Measurements from ENCODE around the gene ACBD6.

The ACBD6 gene

GRCh38 chr1:180295999-180296398, 206.4 kb downstream of the ACBD6 start:
- H3K9me3 ChIP-seq (ENCODE audit: low read length), result no peaks in the 10 kb centered on the region
- H2AFZ ChIP-seq (ENCODE audit: low read depth, low read length), result no peak overlapping the region
- no peaks in the 10 kb centered on the region for H3K27me3 ChIP-seq (ENCODE audit: insufficient read depth, low read length)
- no peaks in the 10 kb centered on the region for H3K4me1 ChIP-seq (ENCODE audit: insufficient read depth, low read length)
- H3K4me3 ChIP-seq (ENCODE audit: low read length), result no peak overlapping the region
- no peaks in the 10 kb centered on the region for H3K36me3 ChIP-seq (ENCODE audit: insufficient read depth, low read length)

- H2AFZ ChIP-seq (ENCODE audit: low read depth, low read length), result no peak overlapping the region
- no peak overlapping the region for H3K4me3 ChIP-seq (ENCODE audit: low read length)
- no peaks in the 10 kb centered on the region for H3K4me1 ChIP-seq (ENCODE audit: insufficient read depth, low read length)
- H3K9me3 ChIP-seq (ENCODE audit: low read length), result no peaks in the 10 kb centered on the region
- no peaks in the 10 kb centered on the region for H3K27me3 ChIP-seq (ENCODE audit: insufficient read depth, low read length)
- no peaks in the 10 kb centered on the region for H3K36me3 ChIP-seq (ENCODE audit: insufficient read depth, low read length)
These were observed 207.7 kb downstream of the ACBD6 start for GRCh38 chr1:180294711-180295110.

DNA sequence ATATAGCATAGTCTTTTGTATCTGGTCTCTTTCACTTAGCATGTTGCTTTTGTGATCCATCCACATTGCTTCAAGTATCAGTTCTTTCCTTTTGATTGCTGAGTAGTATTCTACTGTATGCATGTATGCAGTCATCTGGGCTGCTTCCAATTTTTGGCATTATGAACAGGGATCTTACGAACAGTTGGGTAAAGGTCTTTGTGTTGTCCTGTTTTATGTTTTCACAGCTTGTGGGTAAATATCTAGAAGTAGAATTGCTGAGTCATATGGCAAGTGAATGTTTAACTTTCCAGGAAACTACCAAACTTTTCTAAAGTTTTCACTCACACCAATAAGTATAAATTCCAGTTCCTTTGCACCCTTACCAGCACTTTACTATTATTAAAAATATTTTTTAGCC, 211.4 kb downstream of the ACBD6 start:
- no peak overlapping the region for H3K4me3 ChIP-seq (ENCODE audit: low read length)
- H3K27me3 ChIP-seq (ENCODE audit: insufficient read depth, low read length), result no peaks in the 10 kb centered on the region
- H2AFZ ChIP-seq (ENCODE audit: low read depth, low read length), result no peak overlapping the region
- H3K36me3 ChIP-seq (ENCODE audit: insufficient read depth, low read length), result peaks cover 8% of the 10 kb centered on the region
- no peaks in the 10 kb centered on the region for H3K9me3 ChIP-seq (ENCODE audit: low read length)
- H3K4me1 ChIP-seq (ENCODE audit: insufficient read depth, low read length), result no peaks in the 10 kb centered on the region

- H3K36me3 ChIP-seq (ENCODE audit: insufficient read depth, low read length), result peaks cover 8% of the 10 kb centered on the region
- H2AFZ ChIP-seq (ENCODE audit: low read depth, low read length), result no peak overlapping the region
- H3K4me1 ChIP-seq (ENCODE audit: insufficient read depth, low read length), result no peaks in the 10 kb centered on the region
- H3K4me3 ChIP-seq (ENCODE audit: low read length), result no peak overlapping the region
- H3K9me3 ChIP-seq (ENCODE audit: low read length), result no peaks in the 10 kb centered on the region
- no peaks in the 10 kb centered on the region for H3K27me3 ChIP-seq (ENCODE audit: insufficient read depth, low read length)
These were observed 211.9 kb downstream of the ACBD6 start for GRCh38 chr1:180290265-180291001.

DNA sequence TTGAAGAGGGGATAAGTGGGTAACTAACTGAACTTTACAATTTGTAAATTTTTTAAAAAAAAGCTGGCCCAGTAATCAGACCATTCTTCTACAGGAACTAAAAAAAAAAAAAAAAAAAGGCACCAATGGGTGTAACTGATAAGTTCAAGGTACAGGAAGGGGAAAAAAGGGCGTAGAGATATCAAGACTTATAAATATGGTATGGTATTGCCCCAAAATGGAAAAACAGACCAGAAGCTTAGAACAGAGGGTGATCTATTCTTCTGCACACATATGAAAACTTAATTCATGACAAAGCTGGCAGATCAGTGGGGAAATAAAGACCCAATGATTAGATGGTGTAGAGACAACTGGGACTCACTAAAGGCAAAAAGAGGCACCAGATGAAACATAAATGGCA, 213.4 kb downstream of the ACBD6 start:
- H3K4me3 ChIP-seq (ENCODE audit: low read length), result no peak overlapping the region
- H3K4me1 ChIP-seq (ENCODE audit: insufficient read depth, low read length), result no peaks in the 10 kb centered on the region
- no peak overlapping the region for H2AFZ ChIP-seq (ENCODE audit: low read depth, low read length)
- H3K9me3 ChIP-seq (ENCODE audit: low read length), result no peaks in the 10 kb centered on the region
- H3K27me3 ChIP-seq (ENCODE audit: insufficient read depth, low read length), result no peaks in the 10 kb centered on the region
- H3K36me3 ChIP-seq (ENCODE audit: insufficient read depth, low read length), result peaks cover 13% of the 10 kb centered on the region

- no peaks in the 10 kb centered on the region for H3K27me3 ChIP-seq (ENCODE audit: insufficient read depth, low read length)
- H3K4me1 ChIP-seq (ENCODE audit: insufficient read depth, low read length), result no peaks in the 10 kb centered on the region
- H2AFZ ChIP-seq (ENCODE audit: low read depth, low read length), result no peak overlapping the region
- no peak overlapping the region for H3K4me3 ChIP-seq (ENCODE audit: low read length)
- H3K36me3 ChIP-seq (ENCODE audit: insufficient read depth, low read length), result peaks cover 17% of the 10 kb centered on the region
- no peaks in the 10 kb centered on the region for H3K9me3 ChIP-seq (ENCODE audit: low read length)
These were observed 214.2 kb downstream of the ACBD6 start for GRCh38 chr1:180287988-180288705.

DNA sequence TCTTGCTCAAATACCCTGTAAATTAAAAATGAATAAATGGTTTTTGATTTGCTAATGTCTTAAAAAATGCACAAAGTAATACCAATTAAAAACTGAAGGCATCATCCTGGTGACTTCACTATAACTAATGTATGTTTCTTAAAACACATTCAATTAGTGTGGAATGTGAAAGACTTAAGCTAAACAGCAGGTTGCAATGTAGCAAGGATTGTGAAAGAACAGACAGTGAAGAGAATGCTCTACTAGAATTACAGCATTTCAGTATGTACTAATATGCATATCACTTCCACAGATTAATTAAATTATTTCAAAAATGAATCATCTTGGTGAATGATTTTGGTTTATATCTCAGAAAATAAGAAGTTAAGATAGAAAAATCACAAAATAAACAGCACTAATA, 216.0 kb downstream of the ACBD6 start:
- H3K4me1 ChIP-seq (ENCODE audit: insufficient read depth, low read length), result no peaks in the 10 kb centered on the region
- H3K36me3 ChIP-seq (ENCODE audit: insufficient read depth, low read length), result peaks cover 17% of the 10 kb centered on the region
- no peaks in the 10 kb centered on the region for H3K9me3 ChIP-seq (ENCODE audit: low read length)
- H2AFZ ChIP-seq (ENCODE audit: low read depth, low read length), result no peak overlapping the region
- no peaks in the 10 kb centered on the region for H3K27me3 ChIP-seq (ENCODE audit: insufficient read depth, low read length)
- no peak overlapping the region for H3K4me3 ChIP-seq (ENCODE audit: low read length)

GRCh38 chr1:180283098-180283497, 219.3 kb downstream of the ACBD6 start:
- Histone ChIP-seq H3K4me3 (ENCODE audit: low read length) (no peak overlapping the region), H3K36me3 (ENCODE audit: insufficient read depth, low read length) (peaks cover 21% of the 10 kb centered on the region), H3K9me3 (ENCODE audit: low read length) (no peaks in the 10 kb centered on the region), H3K27me3 (ENCODE audit: insufficient read depth, low read length) (no peaks in the 10 kb centered on the region), H3K4me1 (ENCODE audit: insufficient read depth, low read length) (no peaks in the 10 kb centered on the region), H2AFZ (ENCODE audit: low read depth, low read length) (no peak overlapping the region)

- Histone ChIP-seq H2AFZ (ENCODE audit: low read depth, low read length) (no peak overlapping the region), H3K36me3 (ENCODE audit: insufficient read depth, low read length) (peaks cover 21% of the 10 kb centered on the region), H3K4me3 (ENCODE audit: low read length) (no peak overlapping the region), H3K4me1 (ENCODE audit: insufficient read depth, low read length) (no peaks in the 10 kb centered on the region), H3K9me3 (ENCODE audit: low read length) (no peaks in the 10 kb centered on the region), H3K27me3 (ENCODE audit: insufficient read depth, low read length) (no peaks in the 10 kb centered on the region)
These were observed 219.9 kb downstream of the ACBD6 start for GRCh38 chr1:180282401-180283044.

- H2AFZ ChIP-seq (ENCODE audit: low read depth, low read length), result no peak overlapping the region
- no peaks in the 10 kb centered on the region for H3K9me3 ChIP-seq (ENCODE audit: low read length)
- H3K27me3 ChIP-seq (ENCODE audit: insufficient read depth, low read length), result no peaks in the 10 kb centered on the region
- peaks cover 24% of the 10 kb centered on the region for H3K36me3 ChIP-seq (ENCODE audit: insufficient read depth, low read length)
- no peaks in the 10 kb centered on the region for H3K4me1 ChIP-seq (ENCODE audit: insufficient read depth, low read length)
- H3K4me3 ChIP-seq (ENCODE audit: low read length), result no peak overlapping the region
These were observed 220.9 kb downstream of the ACBD6 start for GRCh38 chr1:180281490-180281889.

DNA sequence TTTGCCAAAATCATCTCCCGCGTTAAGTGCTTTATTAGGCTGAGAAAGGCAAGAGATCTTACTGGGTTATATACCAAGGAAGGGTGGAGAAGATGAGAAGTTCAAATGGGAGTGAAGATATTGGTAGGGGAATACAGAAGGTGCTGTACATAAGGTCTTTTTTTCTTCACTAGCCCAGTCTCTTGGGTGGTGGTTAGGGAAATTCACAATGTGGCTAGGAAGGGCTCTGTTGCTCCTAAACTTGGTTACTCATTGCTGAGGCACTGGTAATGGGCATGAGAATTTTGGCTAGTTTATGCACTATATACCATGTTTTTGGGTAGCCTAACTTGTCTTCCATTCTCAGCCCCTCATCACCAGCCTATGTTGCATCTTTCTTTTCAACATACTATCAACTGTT, 221.8 kb downstream of the ACBD6 start:
- Histone ChIP-seq H3K9me3 (ENCODE audit: low read length) (peaks cover 3% of the 10 kb centered on the region), H2AFZ (ENCODE audit: low read depth, low read length) (no peak overlapping the region), H3K4me3 (ENCODE audit: low read length) (no peak overlapping the region), H3K27me3 (ENCODE audit: insufficient read depth, low read length) (no peaks in the 10 kb centered on the region), H3K36me3 (ENCODE audit: insufficient read depth, low read length) (peaks cover 23% of the 10 kb centered on the region), H3K4me1 (ENCODE audit: insufficient read depth, low read length) (no peaks in the 10 kb centered on the region)

- Histone ChIP-seq H3K9me3 (ENCODE audit: low read length) (peaks cover 3% of the 10 kb centered on the region), H3K27me3 (ENCODE audit: insufficient read depth, low read length) (no peaks in the 10 kb centered on the region), H3K36me3 (ENCODE audit: insufficient read depth, low read length) (peaks cover 21% of the 10 kb centered on the region), H2AFZ (ENCODE audit: low read depth, low read length) (no peak overlapping the region), H3K4me1 (ENCODE audit: insufficient read depth, low read length) (no peaks in the 10 kb centered on the region), H3K4me3 (ENCODE audit: low read length) (no peak overlapping the region)
These were observed 222.7 kb downstream of the ACBD6 start for GRCh38 chr1:180279651-180280050.

DNA sequence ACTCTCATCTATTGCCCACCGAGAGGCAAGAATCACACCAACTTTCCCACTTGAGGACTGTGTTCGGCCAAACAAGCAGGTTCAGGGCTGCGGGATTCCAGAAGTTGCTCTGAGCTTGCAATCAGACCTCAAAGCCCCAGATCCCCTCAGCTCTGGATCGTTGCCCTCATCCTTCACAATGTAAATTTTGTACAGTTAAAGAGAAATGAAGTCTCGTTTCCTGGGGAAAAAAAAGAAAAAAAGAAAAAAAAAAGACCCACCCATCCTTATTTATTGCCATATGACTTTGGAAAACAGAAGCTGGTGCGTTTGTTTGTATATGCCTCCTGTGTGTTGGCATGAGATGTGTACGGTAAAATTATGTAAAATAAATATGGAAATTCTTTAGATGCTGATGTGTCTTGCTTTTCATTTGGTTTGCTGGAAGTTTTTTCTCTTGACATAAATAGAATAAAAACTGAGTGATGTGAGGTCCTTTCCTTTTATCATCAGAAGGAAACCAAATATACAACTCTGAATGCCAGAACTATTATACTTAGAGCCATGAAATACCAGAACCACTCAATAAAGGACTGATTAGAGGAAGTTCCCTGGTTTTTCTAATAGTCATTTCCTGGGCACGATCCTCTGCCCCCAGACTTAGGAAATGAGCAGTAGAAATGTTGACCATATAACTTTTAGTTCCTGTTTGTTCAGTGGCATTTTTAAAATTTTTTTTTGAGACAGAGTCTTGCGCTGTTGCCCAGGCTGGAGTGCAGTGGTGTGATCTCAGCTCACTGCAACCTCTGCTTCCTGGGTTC, 223.6 kb downstream of the ACBD6 start:
- H3K36me3 ChIP-seq (ENCODE audit: insufficient read depth, low read length), result peaks cover 22% of the 10 kb centered on the region
- no peak overlapping the region for H2AFZ ChIP-seq (ENCODE audit: low read depth, low read length)
- H3K4me1 ChIP-seq (ENCODE audit: insufficient read depth, low read length), result no peaks in the 10 kb centered on the region
- H3K4me3 ChIP-seq (ENCODE audit: low read length), result no peak overlapping the region
- H3K9me3 ChIP-seq (ENCODE audit: low read length), result peaks cover 4% of the 10 kb centered on the region
- no peaks in the 10 kb centered on the region for H3K27me3 ChIP-seq (ENCODE audit: insufficient read depth, low read length)
